Measurements from ENCODE around the gene ELK4. TPM values are rescaled to one million over a fixed set of nuclear protein-coding genes. Genes with fewer than 3 reads are reported as not detected.

Gene ELK4
- total RNA-seq, 2 donors from 2014 or later = 18.8 to 19.1 TPM

- no peak overlapping the region for H3K4me3 ChIP-seq
- H3K4me1 ChIP-seq = peaks cover 0 to 9% of the 10 kb centered on the region in 2 donors
- H3K27me3 ChIP-seq = peaks cover 5 to 9% of the 10 kb centered on the region in 2 donors
- H3K9me3 ChIP-seq = no peaks in the 10 kb centered on the region
- no peak overlapping the region for H3K27ac ChIP-seq
- H3K36me3 ChIP-seq = no peaks in the 10 kb centered on the region
- DNase-seq (ENCODE audit: low spot score) = no peak
- no peak for TF ChIP-seq CTCF (IDR thresholded peaks at IDR 0.05)
Observed at GRCh38 chr1:205570796-205571537, 60.8 kb downstream of the ELK4 start.

- Histone ChIP-seq H3K4me3 (no peak overlapping the region), H3K27ac (no peak overlapping the region), H3K36me3 (no peaks in the 10 kb centered on the region), H3K27me3 (peaks cover 5 to 9% of the 10 kb centered on the region in 2 donors), H3K9me3 (no peaks in the 10 kb centered on the region), H3K4me1 (peaks cover 0 to 9% of the 10 kb centered on the region in 2 donors)
- TF ChIP-seq CTCF (IDR thresholded peaks at IDR 0.05) = no peak
- DNase-seq (ENCODE audit: low spot score) = no peak
Observed at GRCh38 chr1:205570173-205570501, 61.7 kb downstream of the ELK4 start.

GRCh38 chr1:205569411-205570172 is 62.2 kb downstream of the ELK4 start:
- Histone ChIP-seq H3K27me3 (peaks cover 5 to 9% of the 10 kb centered on the region in 2 donors), H3K36me3 (no peaks in the 10 kb centered on the region), H3K9me3 (no peaks in the 10 kb centered on the region), H3K27ac (no peak overlapping the region), H3K4me3 (peak overlapping the region; percentile 20 to 44), H3K4me1 (peaks cover 0 to 9% of the 10 kb centered on the region in 2 donors)
- TF ChIP-seq CTCF (IDR thresholded peaks at IDR 0.05) = no peak
- no peak for DNase-seq (ENCODE audit: low spot score)

GRCh38 chr1:205568469-205569361 is 63.1 kb downstream of the ELK4 start:
- Histone ChIP-seq H3K4me1 (peaks cover 0 to 9% of the 10 kb centered on the region in 2 donors), H3K27me3 (peaks cover 5 to 9% of the 10 kb centered on the region in 2 donors), H3K27ac (no peak overlapping the region), H3K36me3 (no peaks in the 10 kb centered on the region), H3K4me3 (peak overlapping the region; percentile 20 to 44), H3K9me3 (no peaks in the 10 kb centered on the region)
- peak in 1 of 2 donors; percentile 51 for TF ChIP-seq CTCF (IDR thresholded peaks at IDR 0.05)
- no peak for DNase-seq (ENCODE audit: low spot score)

GRCh38 chr1:205568135-205568468 is 63.7 kb downstream of the ELK4 start:
- TF ChIP-seq CTCF (IDR thresholded peaks at IDR 0.05) = no peak
- H3K27ac ChIP-seq = no peak overlapping the region
- no peak overlapping the region for H3K4me3 ChIP-seq
- DNase-seq (ENCODE audit: low spot score) = no peak
- peaks cover 0 to 9% of the 10 kb centered on the region in 2 donors for H3K4me1 ChIP-seq
- H3K36me3 ChIP-seq = no peaks in the 10 kb centered on the region
- H3K27me3 ChIP-seq = peaks cover 5 to 9% of the 10 kb centered on the region in 2 donors
- no peaks in the 10 kb centered on the region for H3K9me3 ChIP-seq

All from right atrium auricular region (tissue), 2 donors.